Prostate gland (tissue), 2 donors: Measurements from ENCODE around the gene HECW1.

Source experiments
- CTCF ChIP-seq, 4 experiments: fragments of 200-600 bp in 2 of 4; fragments of 450-650 bp in 2 of 4; sonication (generic) in 2 of 4; IDR thresholded peaks; 1 replicate in 3 of 4; 2 replicates in 1 of 4; pipeline ENCODE4 v1.5.1; 2016 to 2019; ENCODE audit warnings: antibody characterized with exemption in 4 of 4, mild to moderate bottlenecking in 2 of 4, moderate library complexity in 2 of 4
- POLR2A ChIP-seq: fragments of 450-650 bp; IDR thresholded peaks from one replicate; pipeline ENCODE4 v1.6.1; 2016; ENCODE audit warnings: antibody characterized with exemption, mild to moderate bottlenecking
- POLR2AphosphoS5 ChIP-seq: sonication (generic); formaldehyde crosslinking; IDR thresholded peaks from one replicate; pipeline ENCODE4 v1.6.1; 2017; ENCODE audit warnings: antibody characterized with exemption

DNA sequence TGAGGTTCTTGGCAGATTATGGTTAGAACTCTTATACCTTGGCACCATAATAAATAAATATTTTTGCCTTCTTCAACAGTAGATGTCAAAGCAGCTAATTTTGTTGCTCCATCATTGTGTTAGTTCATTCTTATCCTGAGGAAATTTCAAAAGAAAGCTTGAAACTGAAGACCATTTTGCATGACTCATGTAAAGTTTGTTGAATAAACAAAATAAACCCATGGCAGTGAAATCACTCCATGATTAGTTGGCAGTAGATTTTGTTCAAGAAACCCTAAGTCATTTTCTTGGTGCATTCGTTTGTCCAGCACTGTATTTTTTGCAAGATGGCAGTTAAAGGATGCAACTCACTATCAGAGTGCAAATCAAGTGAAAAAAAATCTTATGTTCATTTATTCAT lies 91.6 kb downstream of the HECW1 start:
- no peak for TF ChIP-seq POLR2AphosphoS5
- TF ChIP-seq CTCF (IDR thresholded peaks at IDR 0.05) = no peak
- TF ChIP-seq POLR2A = no peak
